ENCODE measurements around the gene PDCD1. TPM values are rescaled to one million over a fixed set of nuclear protein-coding genes. Genes with fewer than 3 reads are reported as not detected.

The PDCD1 gene
- total and polyA plus RNA-seq, 12 donors, result 1.3 to 14.2 (median 3.2) TPM

DNA sequence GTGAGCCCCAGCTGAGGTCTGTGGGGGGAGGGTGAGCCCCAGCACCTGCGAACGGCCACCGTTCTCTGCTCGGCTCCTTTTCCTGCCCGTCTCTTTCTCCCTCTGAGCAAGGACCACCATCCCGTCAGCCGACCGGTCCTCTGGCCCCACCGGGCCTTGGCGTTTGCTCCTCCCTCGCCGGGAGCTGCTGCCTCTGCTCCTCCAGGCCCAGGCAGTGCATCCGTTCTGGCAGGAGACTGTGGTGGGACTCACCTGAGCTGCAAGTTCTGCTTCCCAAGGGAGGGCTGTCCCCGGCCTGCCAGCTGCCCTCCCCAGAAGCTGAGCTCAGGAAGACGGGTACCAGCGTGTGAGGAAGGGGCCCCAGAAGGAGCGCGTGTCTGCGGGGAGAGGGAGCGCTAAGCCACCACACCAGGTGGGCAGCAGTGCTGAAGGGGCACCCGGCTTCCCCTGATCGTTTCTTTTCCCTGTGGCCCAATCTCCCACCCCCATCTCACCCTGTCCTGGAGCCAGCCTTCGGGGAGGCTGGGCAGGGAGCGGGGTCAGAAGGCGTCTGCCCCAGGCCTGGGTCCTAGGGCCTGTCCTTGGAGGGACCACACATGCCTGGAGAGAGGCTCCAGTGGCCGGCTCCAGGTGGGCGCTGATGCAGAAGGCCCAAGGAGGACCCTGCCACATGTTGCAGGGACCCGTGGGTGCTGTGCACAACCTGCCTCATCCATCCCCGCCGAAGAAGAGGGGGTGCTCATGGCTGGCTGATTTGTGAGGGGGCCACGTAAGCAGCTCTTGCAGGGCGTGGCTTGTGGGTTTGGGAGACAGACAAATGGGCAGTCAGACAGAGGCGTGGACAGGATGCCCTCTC is 8.3 kb upstream of the PDCD1 start:
- intact Hi-C loops (cut with DNase I), result loop anchor here in 2 of 10 donors (10.0 kb wide), 1 partner anchor 62 kb away; the partner anchor contains the start of gene NEU4 (in 2 of the 2)
- WGBS, 2 donors, result 48 to 52% methylated on average over 33 of the region's 33 CpGs
- Histone ChIP-seq H3K27me3 (peaks cover 6 to 63% (median 38%) of the 10 kb centered on the region in 7 donors), H3K27ac (peak overlapping the region in 1 of 10 donors; percentile 67), H3K4me1 (peaks cover 0 to 24% (median 0%) of the 10 kb centered on the region in 9 donors), H3K4me3 (no peak overlapping the region), H3K36me3 (no peaks in the 10 kb centered on the region), H3K9me3 (no peaks in the 10 kb centered on the region)
- DNase-seq (peak in 1 of 2 donors; percentile 6), ATAC-seq (no peak)
- TF ChIP-seq, protein P1, sequence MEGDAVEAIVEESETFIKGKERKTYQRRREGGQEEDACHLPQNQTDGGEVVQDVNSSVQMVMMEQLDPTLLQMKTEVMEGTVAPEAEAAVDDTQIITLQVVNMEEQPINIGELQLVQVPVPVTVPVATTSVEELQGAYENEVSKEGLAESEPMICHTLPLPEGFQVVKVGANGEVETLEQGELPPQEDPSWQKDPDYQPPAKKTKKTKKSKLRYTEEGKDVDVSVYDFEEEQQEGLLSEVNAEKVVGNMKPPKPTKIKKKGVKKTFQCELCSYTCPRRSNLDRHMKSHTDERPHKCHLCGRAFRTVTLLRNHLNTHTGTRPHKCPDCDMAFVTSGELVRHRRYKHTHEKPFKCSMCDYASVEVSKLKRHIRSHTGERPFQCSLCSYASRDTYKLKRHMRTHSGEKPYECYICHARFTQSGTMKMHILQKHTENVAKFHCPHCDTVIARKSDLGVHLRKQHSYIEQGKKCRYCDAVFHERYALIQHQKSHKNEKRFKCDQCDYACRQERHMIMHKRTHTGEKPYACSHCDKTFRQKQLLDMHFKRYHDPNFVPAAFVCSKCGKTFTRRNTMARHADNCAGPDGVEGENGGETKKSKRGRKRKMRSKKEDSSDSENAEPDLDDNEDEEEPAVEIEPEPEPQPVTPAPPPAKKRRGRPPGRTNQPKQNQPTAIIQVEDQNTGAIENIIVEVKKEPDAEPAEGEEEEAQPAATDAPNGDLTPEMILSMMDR (IDR thresholded peaks at IDR 0.05), result no peak

DNA sequence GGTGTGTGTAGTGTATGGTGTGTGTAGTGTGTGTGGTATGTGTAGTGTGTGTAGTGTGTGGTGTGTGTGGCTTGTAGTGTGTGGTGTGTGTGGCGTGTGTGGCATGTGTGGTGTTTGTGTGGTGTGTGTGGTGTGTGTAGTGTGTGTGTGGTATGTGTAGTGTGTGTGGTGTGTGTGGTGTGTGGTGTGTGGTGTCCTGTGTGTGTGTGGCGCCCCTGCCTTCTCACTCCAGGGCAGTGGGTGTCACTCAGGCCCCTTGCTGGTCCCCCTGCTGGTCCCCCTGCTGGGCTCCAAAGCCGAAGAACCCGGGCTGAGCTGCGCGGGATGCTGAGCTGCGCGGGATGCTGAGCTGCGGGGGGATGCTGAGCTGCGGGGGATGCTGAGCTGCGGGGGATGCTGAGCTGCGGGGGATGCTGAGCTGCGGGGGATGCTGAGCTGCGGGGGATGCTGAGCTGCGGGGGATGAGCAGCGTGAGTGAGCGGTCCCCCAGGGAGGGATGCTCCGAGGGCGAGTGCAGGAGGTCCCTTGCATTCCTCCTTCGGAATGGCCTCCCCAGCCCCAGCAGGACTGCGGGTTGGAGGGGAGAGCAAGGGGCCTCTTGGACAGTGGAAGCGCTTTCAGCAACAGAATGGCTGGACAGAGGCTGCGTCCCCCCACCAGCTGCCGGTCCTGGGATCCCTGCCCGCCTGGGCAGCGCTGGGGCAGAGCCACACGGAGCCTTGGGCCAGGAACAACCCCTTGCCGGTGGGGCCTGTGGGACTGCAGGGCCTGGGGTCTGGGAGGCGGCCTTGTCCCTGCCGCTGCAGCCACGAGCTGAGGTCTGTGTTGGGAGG is 7.5 kb upstream of the PDCD1 start:
- Histone ChIP-seq H3K9me3 (no peaks in the 10 kb centered on the region), H3K36me3 (no peaks in the 10 kb centered on the region), H3K4me3 (no peak overlapping the region), H3K27ac (no peak overlapping the region), H3K27me3 (peaks cover 6 to 63% (median 39%) of the 10 kb centered on the region in 7 donors), H3K4me1 (peaks cover 0 to 24% (median 0%) of the 10 kb centered on the region in 9 donors)
- TF ChIP-seq, protein P1 (IDR thresholded peaks at IDR 0.05), result no peak
- intact Hi-C loops (cut with DNase I), result loop anchor here in 2 of 10 donors (10.0 kb wide), 1 partner anchor 61 kb away; the partner anchor contains the start of gene NEU4 (in 2 of the 2)
- 10 to 11% methylated on average over 26 to 31 of the region's 31 CpGs for WGBS, 2 donors
- ATAC-seq (peak in 4 of 8 donors; percentile 13 to 44 (median 20)), DNase-seq (no peak)

- ATAC-seq, result no peak
- H3K27me3 ChIP-seq, result peaks cover 6 to 62% (median 39%) of the 10 kb centered on the region in 7 donors
- intact Hi-C loops (cut with DNase I), result loop anchor here in 2 of 10 donors (10.0 kb wide), 1 partner anchor 61 kb away; the partner anchor contains the start of gene NEU4 (in 2 of the 2)
- H3K9me3 ChIP-seq, result no peaks in the 10 kb centered on the region
- TF ChIP-seq, protein P1 (IDR thresholded peaks at IDR 0.05), result no peak
- 90 to 94% methylated on average over 3 of the region's 3 CpGs for WGBS, 2 donors
- no peaks in the 10 kb centered on the region for H3K36me3 ChIP-seq
- DNase-seq, result no peak
- H3K27ac ChIP-seq, result no peak overlapping the region
- H3K4me3 ChIP-seq, result no peak overlapping the region
- peaks cover 3 to 29% (median 4%) of the 10 kb centered on the region in 9 donors for H3K4me1 ChIP-seq
Measured at GRCh38 chr2:241865416-241865956, 6.8 kb upstream of the PDCD1 start.

DNA sequence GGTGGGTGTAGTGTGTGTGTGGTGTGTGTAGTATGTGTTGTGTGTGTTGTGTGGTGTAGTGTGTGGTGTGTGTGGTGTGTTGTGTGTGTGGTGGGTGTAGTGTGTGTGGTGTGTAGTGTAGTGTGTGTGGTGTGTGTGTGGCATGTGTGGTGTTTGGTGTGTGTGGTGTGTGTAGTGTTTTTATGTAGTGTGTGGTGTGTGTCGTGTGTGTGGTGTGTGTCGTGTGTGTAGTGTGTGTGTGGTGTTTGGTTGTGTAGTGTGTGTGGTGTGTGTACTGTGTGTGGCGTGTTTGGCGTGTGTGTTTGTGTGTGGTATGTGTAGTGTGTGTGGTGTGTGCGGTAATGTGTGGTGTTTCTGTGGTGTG is 6.1 kb upstream of the PDCD1 start:
- TF ChIP-seq, protein P1 (IDR thresholded peaks at IDR 0.05), result no peak
- ATAC-seq (no peak), DNase-seq (no peak)
- Histone ChIP-seq H3K4me3 (no peak overlapping the region), H3K36me3 (no peaks in the 10 kb centered on the region), H3K9me3 (no peaks in the 10 kb centered on the region), H3K27ac (no peak overlapping the region), H3K27me3 (peaks cover 6 to 62% (median 39%) of the 10 kb centered on the region in 7 donors), H3K4me1 (peaks cover 8 to 35% (median 10%) of the 10 kb centered on the region in 9 donors)
- 95 to 96% methylated on average over 5 of the region's 5 CpGs for WGBS, 2 donors
- intact Hi-C loops (cut with DNase I), result loop anchor here in 2 of 10 donors (10.0 kb wide), 1 partner anchor 60 kb away; the partner anchor contains the start of gene NEU4 (in 2 of the 2)
